Measurements from ENCODE around the gene PLEKHA7.
"Not testable (repeated sequence)": the region's sequence is repeated elsewhere in the genome, so short reads cannot be mapped to it uniquely, and the experiment has no call there.

Gene PLEKHA7

DNA sequence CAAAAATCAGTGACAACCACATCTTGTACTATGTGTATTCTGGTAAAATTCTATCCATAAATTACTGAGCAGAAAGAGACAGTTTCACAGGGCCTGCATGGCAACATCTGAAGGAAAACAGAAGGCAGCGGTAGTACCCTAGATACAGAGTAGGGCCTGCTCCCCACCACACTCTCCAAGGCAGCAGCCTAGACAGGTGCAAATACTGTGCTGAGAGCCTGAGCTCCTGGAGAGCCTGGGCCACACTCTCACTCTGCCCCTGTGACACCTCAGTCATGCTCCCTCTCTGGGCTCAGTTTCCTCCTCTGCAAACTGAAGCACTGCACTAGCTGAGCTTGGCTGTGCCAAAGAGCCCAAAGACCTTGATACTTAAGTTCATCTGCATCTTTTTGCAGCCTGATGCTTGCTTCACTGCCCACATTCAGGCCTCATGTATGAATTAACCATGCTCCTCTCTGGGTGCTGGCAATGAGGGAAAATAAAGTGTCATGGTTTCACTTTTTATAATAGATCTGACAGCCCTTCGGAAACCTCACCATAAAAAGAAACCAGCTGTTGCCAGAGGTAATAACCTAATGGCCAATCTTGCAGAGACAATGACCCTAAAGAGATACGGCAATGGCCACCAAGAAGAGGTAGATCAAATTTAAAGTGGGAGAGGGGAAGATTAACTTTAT is 104.7 kb downstream of the PLEKHA7 start:
- no peak for DNase-seq (ENCODE audit: low spot score)

- no peak for DNase-seq (ENCODE audit: low spot score)
These were observed 108.8 kb downstream of the PLEKHA7 start for GRCh38 chr11:16905375-16905774.

DNA sequence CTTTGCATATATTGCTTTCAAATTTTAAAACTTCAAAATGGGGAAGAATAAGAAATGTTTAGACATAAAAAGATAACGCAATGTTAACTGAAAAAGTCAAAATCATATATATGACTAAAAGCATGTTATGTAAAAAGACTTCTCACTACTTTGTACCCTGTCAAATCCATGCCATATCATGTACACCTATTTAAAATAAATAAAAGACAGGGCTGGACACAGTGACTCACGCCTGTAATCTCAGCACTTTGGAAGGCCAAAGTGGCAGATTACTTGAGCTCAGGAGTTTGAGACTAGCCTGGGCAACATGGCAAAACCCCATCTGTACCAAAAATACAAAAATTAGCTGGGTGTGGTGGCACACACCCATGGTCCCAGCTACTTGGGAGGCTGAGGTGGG is 109.5 kb downstream of the PLEKHA7 start:
- not testable (repeated sequence) for DNase-seq (ENCODE audit: low spot score)

- no peak for DNase-seq (ENCODE audit: low spot score)
These were observed 111.3 kb downstream of the PLEKHA7 start for GRCh38 chr11:16902781-16903378.

GRCh38 chr11:16902182-16902581 is 112.0 kb downstream of the PLEKHA7 start:
- no peak for DNase-seq (ENCODE audit: low spot score)

- no peak for DNase-seq (ENCODE audit: low spot score)
These were observed 113.7 kb downstream of the PLEKHA7 start for GRCh38 chr11:16900491-16900890.

DNA sequence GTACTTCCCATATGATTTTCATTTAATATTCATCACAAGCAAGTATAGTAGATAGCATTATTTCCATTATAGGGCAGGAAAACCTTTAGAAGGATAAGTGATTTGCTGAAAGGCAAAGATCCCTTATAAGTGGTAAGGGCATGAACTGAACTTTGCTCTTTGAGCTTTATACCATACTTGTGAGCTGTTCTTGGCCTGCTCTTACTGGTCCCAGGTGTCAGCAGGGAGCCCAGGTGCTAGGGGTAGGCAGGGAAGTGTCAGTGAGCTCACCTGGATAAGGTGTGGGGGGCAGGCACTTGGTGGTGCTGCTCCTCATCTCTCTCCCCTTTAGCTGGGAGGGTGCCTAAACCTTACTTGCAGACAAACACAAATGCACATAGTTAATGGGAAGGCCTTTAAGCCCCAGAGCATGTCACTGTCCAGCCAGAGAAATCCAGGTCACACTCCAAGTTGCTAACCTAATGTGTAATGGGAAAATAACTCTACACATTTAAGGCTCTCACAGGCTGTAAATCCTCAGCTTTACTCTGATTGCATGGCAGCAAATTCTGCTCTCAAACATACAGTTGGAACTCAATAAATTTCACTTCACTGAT is 114.4 kb downstream of the PLEKHA7 start:
- no peak for DNase-seq (ENCODE audit: low spot score)

DNA sequence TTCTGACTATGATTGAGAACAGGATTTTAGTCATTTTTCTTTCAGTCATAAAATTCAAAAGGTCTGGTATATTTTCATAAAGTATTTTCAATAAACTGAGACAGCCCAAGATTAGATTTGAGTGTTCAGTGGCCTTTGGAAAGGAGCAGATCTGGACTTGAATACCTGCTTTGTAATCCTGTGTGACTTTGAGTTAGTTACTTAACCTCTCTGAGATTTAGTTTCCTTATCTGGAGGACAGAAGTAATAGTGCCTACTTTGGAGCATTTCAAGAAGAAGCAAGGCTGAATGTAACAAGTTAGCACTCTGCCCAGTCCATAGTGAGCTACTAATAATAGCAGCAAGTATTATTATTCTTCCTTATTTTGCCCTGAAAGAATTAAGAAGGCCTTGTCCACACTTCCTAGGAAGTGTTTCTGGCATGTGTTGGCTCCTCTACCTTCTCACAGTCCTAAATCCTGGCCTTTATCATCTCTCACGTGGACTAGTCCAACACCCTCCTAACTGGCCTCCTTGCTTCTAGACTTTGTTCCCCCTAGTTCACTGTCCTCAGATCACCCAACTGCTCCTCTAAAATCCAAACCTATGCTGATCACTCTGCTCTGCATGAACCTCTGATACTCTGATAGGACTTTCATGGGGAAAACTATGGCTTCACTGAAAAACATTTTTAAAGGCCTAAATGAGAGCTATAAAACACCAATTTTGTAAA is 115.8 kb downstream of the PLEKHA7 start:
- DNase-seq (ENCODE audit: low spot score): no peak

GRCh38 chr11:16897470-16898061 is 116.6 kb downstream of the PLEKHA7 start:
- DNase-seq (ENCODE audit: low spot score): peak; percentile 72

DNA sequence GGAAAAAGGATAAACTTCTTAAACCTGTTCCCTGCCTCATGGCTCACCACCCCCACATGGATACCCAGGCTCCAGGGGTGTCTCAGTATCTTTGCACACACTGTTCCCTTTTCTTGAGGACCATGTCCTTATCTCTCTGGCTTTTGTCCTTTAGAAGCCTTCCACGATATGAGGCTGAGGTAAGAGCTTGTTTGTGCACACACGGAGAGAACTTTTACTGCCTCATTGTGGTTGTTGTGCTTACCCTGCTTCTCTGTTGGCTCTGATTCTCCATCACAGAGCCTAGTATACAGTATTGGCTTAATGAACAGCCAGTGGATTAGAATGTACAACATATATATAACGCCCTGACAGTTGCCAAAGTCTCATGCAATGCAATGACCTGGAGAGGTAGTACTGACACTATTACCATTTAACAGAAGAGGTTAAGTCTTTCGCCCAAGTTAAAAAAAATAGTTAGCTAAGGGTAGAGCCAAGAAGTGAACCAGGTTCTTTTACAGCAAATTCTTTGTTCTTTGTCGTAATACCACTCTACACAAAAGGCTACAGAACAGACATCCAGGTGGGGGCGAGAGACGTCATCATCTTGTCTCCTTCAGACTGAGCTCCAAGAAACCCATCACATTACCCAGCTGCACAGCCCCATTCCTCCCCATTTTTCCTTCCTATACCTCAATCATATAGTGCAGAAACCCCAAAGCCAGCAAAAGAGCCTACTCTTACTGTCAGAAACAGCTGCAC is 117.3 kb downstream of the PLEKHA7 start:
- DNase-seq (ENCODE audit: low spot score): no peak

DNA sequence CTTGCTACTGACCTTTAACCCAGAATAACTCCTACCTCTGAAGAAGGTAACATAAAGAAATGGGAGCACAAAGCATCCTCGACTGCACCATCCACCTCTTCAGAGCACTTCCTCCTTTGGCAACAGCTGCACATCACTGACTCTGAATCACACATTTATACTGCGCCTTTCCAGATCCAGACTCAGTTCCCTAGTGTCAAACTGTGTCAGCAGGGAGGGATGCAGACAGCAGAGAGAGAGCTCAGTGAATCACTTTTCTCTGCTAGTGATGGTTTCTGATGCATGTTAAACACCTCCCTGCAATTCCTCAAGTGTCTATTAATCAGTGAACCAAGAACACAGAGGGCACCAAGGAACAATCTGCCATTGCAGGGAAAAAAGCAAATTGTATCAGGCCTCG is 118.9 kb downstream of the PLEKHA7 start:
- no peak for DNase-seq (ENCODE audit: low spot score)

GRCh38 chr11:16893456-16894066 is 120.7 kb downstream of the PLEKHA7 start:
- peak; percentile 38 for DNase-seq (ENCODE audit: low spot score)

GRCh38 chr11:16891964-16892363 is 122.2 kb downstream of the PLEKHA7 start:
- no peak for DNase-seq (ENCODE audit: low spot score)

DNA sequence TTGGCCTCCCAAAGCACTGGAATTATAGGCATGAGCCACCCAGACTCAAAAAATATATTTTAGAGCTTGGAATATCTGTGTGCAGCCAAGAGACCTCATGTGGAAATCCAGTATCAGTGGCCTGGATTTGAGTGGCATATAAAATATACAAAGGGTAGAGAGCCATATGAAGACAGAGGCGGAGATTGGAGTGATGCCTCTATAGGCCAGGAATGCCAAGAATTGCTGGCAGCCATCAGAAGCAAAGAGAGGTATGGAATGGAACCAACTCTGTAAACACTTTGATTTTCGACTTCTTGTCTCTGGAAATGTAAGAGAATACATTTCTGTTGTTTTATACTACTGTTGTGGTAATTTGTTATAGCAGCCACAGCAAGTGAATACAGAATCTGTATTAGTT is 123.0 kb downstream of the PLEKHA7 start:
- no peak for DNase-seq (ENCODE audit: low spot score)

DNA sequence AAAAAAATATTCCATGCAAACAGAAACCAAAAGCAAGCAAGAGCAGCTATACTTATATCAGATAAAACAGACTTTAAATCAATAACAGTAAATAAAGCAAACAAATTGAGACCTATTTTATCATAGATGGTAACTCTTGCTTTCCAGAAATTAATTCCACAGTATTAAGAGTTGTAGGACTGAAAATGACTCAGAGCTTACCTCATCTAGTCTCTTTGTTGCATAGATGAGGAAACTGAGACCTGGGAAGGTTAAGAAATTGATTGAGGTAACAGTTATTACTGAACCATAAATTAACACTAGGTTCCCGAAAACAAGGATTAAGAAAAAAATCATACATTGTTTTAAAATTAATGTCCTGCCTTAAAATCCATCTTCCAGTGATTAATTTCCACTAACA is 123.8 kb downstream of the PLEKHA7 start:
- no peak for DNase-seq (ENCODE audit: low spot score)

DNA sequence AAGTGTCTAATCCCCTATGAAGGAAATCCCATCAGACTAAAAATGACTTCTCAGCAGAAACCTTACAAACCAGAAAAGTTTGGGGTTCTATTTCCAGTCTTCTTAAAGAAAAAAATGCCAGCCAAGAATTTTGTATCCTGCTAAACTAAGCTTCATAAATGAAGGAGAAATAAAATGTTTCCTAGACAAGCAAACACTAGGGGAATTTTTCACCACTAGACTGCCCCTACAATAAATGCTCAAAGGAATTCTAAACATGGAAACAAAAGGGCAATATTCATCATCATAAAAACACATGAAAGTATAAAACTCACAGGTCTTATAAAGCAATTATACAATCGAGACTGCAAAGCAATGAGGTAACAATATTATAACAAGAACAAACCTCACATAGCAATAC is 124.3 kb downstream of the PLEKHA7 start:
- DNase-seq (ENCODE audit: low spot score): no peak

- not testable (repeated sequence) for DNase-seq (ENCODE audit: low spot score)
These were observed 125.2 kb downstream of the PLEKHA7 start for GRCh38 chr11:16889010-16889409.

DNA sequence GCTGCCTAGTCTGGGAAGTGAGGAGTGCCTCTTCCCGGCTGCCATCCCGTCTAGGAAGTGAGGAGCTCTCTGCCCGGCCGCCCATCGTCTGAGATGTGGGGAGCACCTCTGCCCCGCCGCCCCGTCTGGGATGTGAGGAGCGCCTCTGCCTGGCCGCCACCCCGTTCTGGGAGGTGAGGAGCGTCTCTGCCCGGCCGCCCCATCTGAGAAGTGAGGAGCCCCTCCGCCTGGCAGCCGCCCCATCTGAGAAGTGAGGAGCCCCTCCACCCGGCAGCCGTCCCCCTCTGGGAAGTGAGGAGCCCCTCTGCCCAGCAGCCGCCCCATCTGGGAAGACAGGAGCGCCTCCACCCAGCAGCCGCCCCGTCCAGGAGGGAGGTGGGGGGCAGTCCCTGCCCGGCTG is 126.3 kb downstream of the PLEKHA7 start:
- DNase-seq (ENCODE audit: low spot score): not testable (repeated sequence)

- DNase-seq (ENCODE audit: low spot score): no peak
These were observed 131.0 kb downstream of the PLEKHA7 start for GRCh38 chr11:16883174-16883573.

GRCh38 chr11:16881766-16882165 is 132.4 kb downstream of the PLEKHA7 start:
- no peak for DNase-seq (ENCODE audit: low spot score)

GRCh38 chr11:16881074-16881709 is 133.0 kb downstream of the PLEKHA7 start:
- DNase-seq (ENCODE audit: low spot score): peak; percentile 51

Measured in iPS-NIHi11 (cell line).